GM21723 (cell line): Measurements from ENCODE around the gene VSNL1.

Experiments used
- ATAC-seq: cut with Tn5 transposase; IDR thresholded peaks from one replicate; pipeline ENCODE4 v1.9.1; 2021; ENCODE audit warnings: mild to moderate bottlenecking, moderate library complexity; ENCODE audit not compliant: unreplicated experiment

VSNL1 gene

GRCh38 chr2:17688600-17688999 lies 148.1 kb downstream of the VSNL1 start:
- ATAC-seq, result no peak

DNA sequence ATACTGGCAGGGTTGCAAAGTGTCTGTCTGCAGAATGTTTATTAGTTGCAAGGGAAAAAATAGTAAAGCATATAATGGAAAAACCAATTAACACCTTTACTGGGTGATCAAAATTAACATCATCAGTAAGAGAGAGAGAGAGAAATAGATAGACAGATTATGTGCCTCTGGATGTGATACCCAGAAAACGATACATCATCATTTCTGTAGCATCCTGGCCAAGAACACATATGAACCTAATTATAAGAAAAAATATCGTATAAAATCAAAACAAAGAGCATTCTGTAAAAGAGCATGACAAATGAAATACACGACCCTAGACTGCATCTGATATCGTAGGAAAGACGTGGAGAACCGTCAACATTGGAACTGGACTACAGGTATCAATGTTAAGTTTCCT lies 148.5 kb downstream of the VSNL1 start:
- no peak for ATAC-seq

DNA sequence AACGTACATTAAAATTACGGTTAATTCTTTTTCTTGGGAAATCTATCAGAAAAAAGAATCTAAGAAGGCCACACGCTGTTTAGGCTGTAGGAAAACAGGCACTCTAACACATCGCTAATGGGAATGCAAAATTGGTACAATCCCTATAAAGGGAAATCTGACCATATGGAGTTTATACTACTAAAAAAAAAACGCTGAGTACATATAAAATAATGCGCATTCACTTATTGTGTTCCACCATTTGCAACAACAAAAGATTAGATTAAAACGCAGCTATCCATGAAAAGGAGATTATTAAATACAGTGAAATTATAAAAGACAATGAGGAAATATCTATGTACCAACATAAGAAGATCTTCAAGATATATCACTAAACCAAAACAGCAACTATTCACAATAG lies 150.3 kb downstream of the VSNL1 start:
- ATAC-seq, result no peak
